ENCODE data around the gene COL8A1. TPM values are rescaled to one million over a fixed set of nuclear protein-coding genes. Genes with fewer than 3 reads are reported as not detected.

Gene COL8A1
- total RNA-seq, 1 donor from 2014 or later = 263 TPM

DNA sequence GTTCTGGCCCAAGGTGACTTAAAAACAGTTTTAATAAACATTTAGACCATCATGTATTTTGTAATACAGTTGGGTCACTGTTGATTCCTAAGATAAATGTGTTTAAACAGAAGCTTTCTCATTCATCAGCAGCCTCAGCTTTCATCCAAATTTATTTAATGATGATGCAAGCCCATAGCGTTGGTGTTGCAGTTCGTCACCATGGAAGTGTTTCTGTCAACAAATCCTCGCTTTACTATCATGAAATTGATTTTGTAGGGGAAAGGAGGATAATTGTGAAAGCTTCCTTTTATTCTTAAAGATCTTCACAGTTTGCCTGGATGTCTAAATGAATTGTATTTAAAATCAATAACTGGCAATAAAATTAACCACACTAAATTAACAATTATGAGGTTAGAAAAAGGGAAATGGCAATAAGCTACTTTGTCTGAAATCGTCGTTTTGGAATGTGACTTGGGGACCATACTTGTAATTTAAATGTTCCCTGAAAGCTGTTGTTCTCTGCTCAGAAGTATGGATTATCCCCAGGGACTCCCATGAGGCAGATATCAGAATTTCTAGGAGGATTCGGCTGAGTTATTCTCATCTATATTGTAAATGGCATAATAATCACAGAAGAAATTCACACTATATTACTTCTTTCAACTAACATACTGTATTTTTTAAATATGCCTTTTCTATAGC lies 208.2 kb downstream of the COL8A1 start:
- peak; percentile 67 for DNase-seq

DNA sequence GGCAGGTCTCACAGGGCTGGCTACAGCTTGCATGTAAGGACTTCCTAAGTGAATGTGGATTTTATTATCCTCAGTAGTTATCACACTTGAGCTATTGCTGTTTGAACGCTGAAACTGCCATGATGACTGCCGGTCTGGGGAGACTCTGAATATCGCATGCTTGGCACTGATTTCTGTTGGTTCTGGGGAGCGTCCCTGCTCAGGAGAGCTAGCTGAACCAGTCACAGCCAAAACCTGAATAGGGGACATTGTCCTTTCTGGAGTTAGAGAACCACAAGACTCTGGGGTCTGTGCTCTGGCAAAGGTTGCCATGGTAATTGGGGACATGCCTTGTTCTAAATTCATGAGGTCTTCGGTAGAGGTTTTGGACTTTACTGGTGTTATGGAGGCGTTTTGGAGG lies 210.0 kb downstream of the COL8A1 start:
- DNase-seq = peak; percentile 15

Other genes starting within 250 kb of the COL8A1 start
- gene CMSS1, start 179.3 kb downstream of the COL8A1 start, total RNA-seq = 7.5 and 15.5 TPM in 2 replicates

Measured in dermis blood vessel endothelial cell (primary cell).